D721Med (cell line): ENCODE data around the gene TMEM169.

Experiments used
- DNase-seq: peaks from one replicate; pipeline ENCODE4 v3.0.0; 2011; ENCODE audit warnings: low spot score; ENCODE audit not compliant: insufficient read length
- FAIRE-seq: peaks from 2 replicates; lab custom pipeline; 2011; peaks lifted over from hg19 to GRCh38; lab: Jason Lieb, UNC
- TF ChIP-seq, protein P1 (sequence below): IDR thresholded peaks from 2 replicates; pipeline ENCODE4 v1.5.1; 2012; ENCODE audit warnings: mild to moderate bottlenecking, control low read depth; ENCODE audit not compliant: insufficient read depth; ENCODE audit errors: missing control alignments

The TMEM169 gene

GRCh38 chr2:216142540-216142939 is 60.8 kb downstream of the TMEM169 start:
- FAIRE-seq (no peak), DNase-seq (no peak)
- TF ChIP-seq, protein P1, sequence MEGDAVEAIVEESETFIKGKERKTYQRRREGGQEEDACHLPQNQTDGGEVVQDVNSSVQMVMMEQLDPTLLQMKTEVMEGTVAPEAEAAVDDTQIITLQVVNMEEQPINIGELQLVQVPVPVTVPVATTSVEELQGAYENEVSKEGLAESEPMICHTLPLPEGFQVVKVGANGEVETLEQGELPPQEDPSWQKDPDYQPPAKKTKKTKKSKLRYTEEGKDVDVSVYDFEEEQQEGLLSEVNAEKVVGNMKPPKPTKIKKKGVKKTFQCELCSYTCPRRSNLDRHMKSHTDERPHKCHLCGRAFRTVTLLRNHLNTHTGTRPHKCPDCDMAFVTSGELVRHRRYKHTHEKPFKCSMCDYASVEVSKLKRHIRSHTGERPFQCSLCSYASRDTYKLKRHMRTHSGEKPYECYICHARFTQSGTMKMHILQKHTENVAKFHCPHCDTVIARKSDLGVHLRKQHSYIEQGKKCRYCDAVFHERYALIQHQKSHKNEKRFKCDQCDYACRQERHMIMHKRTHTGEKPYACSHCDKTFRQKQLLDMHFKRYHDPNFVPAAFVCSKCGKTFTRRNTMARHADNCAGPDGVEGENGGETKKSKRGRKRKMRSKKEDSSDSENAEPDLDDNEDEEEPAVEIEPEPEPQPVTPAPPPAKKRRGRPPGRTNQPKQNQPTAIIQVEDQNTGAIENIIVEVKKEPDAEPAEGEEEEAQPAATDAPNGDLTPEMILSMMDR: no peak

- TF ChIP-seq, protein P1: no peak
- no peak for FAIRE-seq
Measured at GRCh38 chr2:216144372-216144771, 62.7 kb downstream of the TMEM169 start.

DNA sequence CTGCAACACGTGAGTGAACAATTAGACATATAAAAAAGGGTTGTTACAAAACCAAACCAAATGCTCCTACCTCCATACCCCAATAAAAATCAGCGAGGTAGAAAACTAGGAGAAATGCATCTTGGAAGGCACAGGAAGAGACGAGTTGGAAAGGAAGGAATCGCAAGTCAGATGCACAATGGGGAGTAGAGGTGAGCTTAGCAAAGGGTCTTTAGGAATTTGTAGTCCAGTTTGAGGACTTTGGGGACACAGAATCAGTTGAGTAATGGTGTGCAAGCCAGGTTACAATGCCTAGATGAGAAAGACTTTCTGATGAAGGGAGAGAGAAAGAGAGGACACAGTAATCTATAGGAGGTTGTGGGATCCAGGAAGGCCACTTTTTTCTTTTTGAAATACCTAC is 63.1 kb downstream of the TMEM169 start:
- FAIRE-seq: no peak

More at GRCh38 chr2:216144372-216144771, 62.7 kb downstream of the TMEM169 start:
- no peak for DNase-seq

DNA sequence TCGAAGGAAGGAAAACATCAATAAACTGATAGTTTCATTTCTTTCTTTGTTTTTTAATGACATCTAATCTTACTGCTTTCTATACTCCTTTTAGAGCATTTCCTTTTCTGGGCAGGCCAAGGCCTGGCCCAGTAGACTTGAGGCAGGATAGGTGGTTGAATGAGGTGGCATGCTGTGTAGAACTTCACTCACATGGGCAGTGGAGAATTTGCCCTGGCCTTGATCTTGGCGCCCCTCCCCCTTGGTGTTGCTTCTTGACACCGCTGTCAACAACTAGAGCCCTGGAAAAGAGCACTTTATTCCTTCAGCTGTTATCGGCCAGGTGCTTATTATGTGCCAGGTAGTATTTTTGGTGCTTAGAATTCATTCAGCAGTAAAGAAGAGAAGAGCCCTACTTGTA is 64.9 kb downstream of the TMEM169 start:
- DNase-seq (no peak), FAIRE-seq (no peak)
- TF ChIP-seq, protein P1: no peak

More for the DNA sequence above, 63.1 kb downstream of the TMEM169 start:
- DNase-seq: no peak
- TF ChIP-seq, protein P1: no peak

- DNase-seq: peak; percentile 19
- peak; percentile 91 for FAIRE-seq
- TF ChIP-seq, protein P1: no peak
Measured at GRCh38 chr2:216147172-216148131, 65.7 kb downstream of the TMEM169 start.

- FAIRE-seq (no peak), DNase-seq (no peak)
- TF ChIP-seq, protein P1: no peak
Measured at GRCh38 chr2:216148983-216149382, 67.3 kb downstream of the TMEM169 start.

DNA sequence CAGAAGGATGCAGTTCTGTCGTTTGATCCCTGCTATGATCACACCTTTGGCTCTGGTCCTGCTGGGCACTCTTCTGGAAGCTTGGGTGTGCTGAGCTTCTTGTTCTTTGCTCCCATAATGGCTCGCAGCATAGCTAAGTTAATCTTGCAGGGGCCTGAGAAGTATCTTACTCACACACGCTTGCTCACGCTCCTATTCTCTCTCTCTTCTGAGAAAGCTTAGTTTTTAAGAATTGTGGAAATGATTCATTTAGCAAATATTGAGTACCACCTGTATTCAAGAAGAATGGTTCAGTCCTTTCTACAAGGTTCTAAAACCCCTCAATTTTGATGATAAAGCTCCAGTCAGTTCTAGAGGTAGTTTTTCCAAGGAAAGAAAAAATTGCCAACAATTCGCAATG is 68.0 kb downstream of the TMEM169 start:
- no peak for FAIRE-seq
- no peak for DNase-seq
- TF ChIP-seq, protein P1: no peak
